Measurements from ENCODE around the gene IWS1.

Gene IWS1

GRCh38 chr2:127526132-127527000, at the start of gene IWS1:
TSS of gene IWS1 (minus strand) at chr2:127526489. CDS start at chr2:127526208, 281 bp downstream.
- TF ChIP-seq EZH2phosphoT487 (IDR thresholded peaks at IDR 0.05; ENCODE audit: low read length) (no peak), CTCF (IDR thresholded peaks at IDR 0.05; ENCODE audit: low read length) (no peak), EZH2 (optimal IDR thresholded peaks at IDR 0.05; ENCODE audit: low read depth, low read length) (no peak)
- peak within 1 kb of the TSS; percentile 53 for H2AFZ ChIP-seq (ENCODE audit: low read length)
- H3K4me3 ChIP-seq (ENCODE audit: low read length), result peak within 1 kb of the TSS; percentile 97
- peaks cover 14% of the 10 kb centered on the region for H3F3A ChIP-seq (ENCODE audit: insufficient read depth, low read length)
- H3K9me2 ChIP-seq (replicated peaks; ENCODE audit: insufficient read depth, low read length), result no peaks in the 10 kb centered on the region
- peak within 1 kb of the TSS; percentile 76 for H3K4me2 ChIP-seq (ENCODE audit: low read depth, low read length)
- peaks cover 10% of the 10 kb centered on the region for H3K4me1 ChIP-seq (ENCODE audit: low read length)
- 0 out of 2 replicates have a peak, but pooled peaks cover 5% of the 10 kb centered on the region for H3K36me3 ChIP-seq (replicated peaks; ENCODE audit: insufficient read depth, low read length)
- H4K20me1 ChIP-seq (ENCODE audit: insufficient read depth, low read length), result no peaks in the 10 kb centered on the region
- peak within 1 kb of the TSS; percentile 76 for H3K27ac ChIP-seq (ENCODE audit: low read length)
- peaks cover 49% of the 10 kb centered on the region for H3K79me2 ChIP-seq (ENCODE audit: low read length)
- DNase-seq, result peak; percentile 96
- H3K9ac ChIP-seq (ENCODE audit: low read length), result peak within 1 kb of the TSS; percentile 94
- H3K27me3 ChIP-seq (replicated peaks; ENCODE audit: insufficient read depth, low read length), result no peaks in the 10 kb centered on the region
- no peaks in the 10 kb centered on the region for H3K9me3 ChIP-seq (replicated peaks; ENCODE audit: insufficient read depth, low read length)

- DNase-seq, result no peak
- peaks cover 51% of the 10 kb centered on the region for H3K27me3 ChIP-seq (replicated peaks; ENCODE audit: insufficient read depth, low read length)
- H3K9me3 ChIP-seq (replicated peaks; ENCODE audit: insufficient read depth, low read length), result no peaks in the 10 kb centered on the region
- no peaks in the 10 kb centered on the region for H4K20me1 ChIP-seq (ENCODE audit: insufficient read depth, low read length)
- H3K27ac ChIP-seq (ENCODE audit: low read length), result no peak overlapping the region
- H3K79me2 ChIP-seq (ENCODE audit: low read length), result no peaks in the 10 kb centered on the region
- H3F3A ChIP-seq (ENCODE audit: insufficient read depth, low read length), result 0 out of 2 replicates have a peak, but pooled peaks cover 3% of the 10 kb centered on the region
- no peaks in the 10 kb centered on the region for H3K36me3 ChIP-seq (replicated peaks; ENCODE audit: insufficient read depth, low read length)
- H2AFZ ChIP-seq (ENCODE audit: low read length), result no peak overlapping the region
- H3K4me2 ChIP-seq (ENCODE audit: low read depth, low read length), result peak overlapping the region; percentile 31; the same call in 1 of the 2 replicates
- H3K9ac ChIP-seq (ENCODE audit: low read length), result no peak overlapping the region
- H3K4me3 ChIP-seq (ENCODE audit: low read length), result no peak overlapping the region
- H3K9me2 ChIP-seq (replicated peaks; ENCODE audit: insufficient read depth, low read length), result no peaks in the 10 kb centered on the region
- H3K4me1 ChIP-seq (ENCODE audit: low read length), result peaks cover 17% of the 10 kb centered on the region
- TF ChIP-seq CTCF (IDR thresholded peaks at IDR 0.05; ENCODE audit: low read length), result no peak
- TF ChIP-seq EZH2 (optimal IDR thresholded peaks at IDR 0.05; ENCODE audit: low read depth, low read length), result no peak
- no peak for TF ChIP-seq EZH2phosphoT487 (IDR thresholded peaks at IDR 0.05; ENCODE audit: low read length)
Observed at GRCh38 chr2:127575941-127576432, 49.7 kb upstream of the IWS1 start.

- Histone ChIP-seq H3K79me2 (ENCODE audit: low read length) (no peaks in the 10 kb centered on the region), H3K4me2 (ENCODE audit: low read depth, low read length) (peak overlapping the region; percentile 31; the same call in 1 of the 2 replicates), H3K27ac (ENCODE audit: low read length) (no peak overlapping the region), H3K36me3 (replicated peaks; ENCODE audit: insufficient read depth, low read length) (no peaks in the 10 kb centered on the region), H3K9me2 (replicated peaks; ENCODE audit: insufficient read depth, low read length) (no peaks in the 10 kb centered on the region), H3K4me1 (ENCODE audit: low read length) (peaks cover 17% of the 10 kb centered on the region), H4K20me1 (ENCODE audit: insufficient read depth, low read length) (no peaks in the 10 kb centered on the region), H2AFZ (ENCODE audit: low read length) (no peak overlapping the region), H3F3A (ENCODE audit: insufficient read depth, low read length) (0 out of 2 replicates have a peak, but pooled peaks cover 3% of the 10 kb centered on the region), H3K4me3 (ENCODE audit: low read length) (no peak overlapping the region), H3K9me3 (replicated peaks; ENCODE audit: insufficient read depth, low read length) (no peaks in the 10 kb centered on the region), H3K9ac (ENCODE audit: low read length) (no peak overlapping the region), H3K27me3 (replicated peaks; ENCODE audit: insufficient read depth, low read length) (peaks cover 57% of the 10 kb centered on the region)
- TF ChIP-seq CTCF (IDR thresholded peaks at IDR 0.05; ENCODE audit: low read length), result peak; percentile 31
- no peak for TF ChIP-seq EZH2phosphoT487 (IDR thresholded peaks at IDR 0.05; ENCODE audit: low read length)
- DNase-seq, result peak; percentile 36
Observed at GRCh38 chr2:127575185-127575765, 49.0 kb upstream of the IWS1 start.
